SU-DHL-6 (cell line): ENCODE results near the gene SPINK8.

Experiments
- H2AFZ ChIP-seq: fragments of 200-600 bp; sonication (generic); 2 replicates; pipeline ENCODE4 v1.6.1; 2014; ENCODE audit warnings: low read depth, mild to moderate bottlenecking, moderate library complexity, mixed read lengths, antibody characterized with exemption, low read length; ENCODE audit not compliant: severe bottlenecking
- H3F3A ChIP-seq: fragments of 200-600 bp; shearing (Covaris generic); 2 replicates; pipeline ENCODE4 v1.6.0; 2016; ENCODE audit warnings: antibody characterized with exemption, mild to moderate bottlenecking; ENCODE audit not compliant: insufficient read depth
- H3K27ac ChIP-seq: fragments of 200-600 bp; sonication (generic); 2 replicates; pipeline ENCODE4 v1.5.1; 2016; ENCODE audit warnings: low read depth, mild to moderate bottlenecking, low read length, moderate library complexity, mixed read lengths
- H3K27me3 ChIP-seq: fragments of 200-600 bp; sonication (generic), shearing (Covaris generic); 2 replicates; pipeline ENCODE4 v1.6.0; 2014; ENCODE audit warnings: mild to moderate bottlenecking, low read length
- H3K36me3 ChIP-seq: fragments of 200-600 bp; sonication (generic); 2 replicates; pipeline ENCODE4 v1.6.1; 2014; ENCODE audit warnings: mild to moderate bottlenecking, low read length, mixed read lengths
- H3K4me2 ChIP-seq: fragments of 300-600, 200-600 bp; shearing (Covaris generic), sonication (generic); 2 replicates; pipeline ENCODE4 v1.6.0; 2014; ENCODE audit warnings: low read length, low read depth, mild to moderate bottlenecking; ENCODE audit not compliant: poor library complexity, severe bottlenecking
- H3K4me3 ChIP-seq: fragments of 200-600 bp; sonication (generic); 2 replicates; pipeline ENCODE4 v1.5.1; 2014; ENCODE audit warnings: antibody characterized with exemption, low read length, mild to moderate bottlenecking, mixed read lengths; ENCODE audit not compliant: insufficient read depth, poor library complexity, severe bottlenecking
- H3K79me2 ChIP-seq: fragments of 200-600 bp; sonication (generic); 2 replicates; pipeline ENCODE4 v1.6.1; 2014; ENCODE audit warnings: mild to moderate bottlenecking, low read length, moderate library complexity; ENCODE audit not compliant: insufficient read depth
- H3K9ac ChIP-seq: fragments of 200-600 bp; sonication (generic); 2 replicates; pipeline ENCODE4 v1.7.0; 2014; ENCODE audit warnings: mild to moderate bottlenecking, low read length
- H3K9me2 ChIP-seq: fragments of 200-600 bp; sonication (generic); replicated peaks from 2 replicates; pipeline ENCODE4 v1.6.1; 2014; ENCODE audit warnings: low read length; ENCODE audit not compliant: insufficient read depth
- H3K9me3 ChIP-seq: fragments of 200-600 bp; sonication (generic); 2 replicates; pipeline ENCODE4 v1.6.1; 2014; ENCODE audit warnings: low read length, mixed read lengths; ENCODE audit not compliant: insufficient read depth
- H4K20me1 ChIP-seq: fragments of 200-600 bp; sonication (generic); 2 replicates; pipeline ENCODE4 v1.6.1; 2014; ENCODE audit warnings: low read depth, mild to moderate bottlenecking, antibody characterized with exemption, low read length, moderate library complexity, mixed read lengths
- EZH2phosphoT487 ChIP-seq: fragments of 200-600 bp; sonication (generic), shearing (Covaris generic); conservative IDR thresholded peaks from 2 replicates; pipeline ENCODE4 v1.6.1; 2018; ENCODE audit warnings: mild to moderate bottlenecking, antibody characterized with exemption, low read length, moderate library complexity, mixed read lengths
- TF ChIP-seq, protein P1 (sequence below): fragments of 200-600 bp; sonication (generic); IDR thresholded peaks from one replicate; pipeline ENCODE4 v1.5.1; 2017; ENCODE audit warnings: antibody characterized with exemption, mild to moderate bottlenecking, low read length, moderate library complexity; ENCODE audit not compliant: insufficient read depth, poor library complexity, severe bottlenecking

Gene SPINK8

DNA sequence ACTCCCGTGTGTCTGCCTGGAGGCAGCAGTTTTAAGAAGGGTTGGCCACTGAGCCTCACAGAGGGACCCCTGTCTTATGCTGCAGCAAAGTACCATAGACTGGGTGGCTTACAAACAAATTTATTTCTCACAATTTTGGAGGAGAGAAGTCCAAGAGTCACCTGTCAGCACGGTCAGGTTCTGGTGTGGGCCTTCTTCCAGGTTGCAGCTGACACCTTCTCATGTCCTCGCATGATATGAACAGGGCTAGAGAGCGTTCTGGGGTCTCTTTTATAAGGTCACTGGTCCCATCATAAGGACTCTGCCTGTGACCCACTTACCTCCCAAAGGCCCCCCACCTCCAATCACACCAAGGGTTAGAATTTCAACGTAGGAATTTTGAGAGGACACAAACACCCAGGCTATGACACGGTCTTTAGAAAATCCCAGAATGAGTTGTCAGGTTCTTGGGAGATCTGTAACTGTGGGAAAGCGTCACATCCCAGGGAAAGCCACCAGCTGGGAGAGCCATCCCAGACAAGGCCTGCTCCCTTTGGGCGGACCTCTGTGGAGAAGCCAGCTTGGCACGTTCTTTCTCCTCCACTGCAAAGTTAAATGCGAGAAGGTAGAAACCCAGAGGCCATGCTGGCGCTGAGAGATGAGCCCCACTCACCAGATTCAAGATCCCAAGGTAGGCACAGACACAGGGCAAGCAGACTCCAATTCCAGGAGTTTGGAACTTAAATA lies 38.4 kb upstream of the SPINK8 start, which contains the start of gene FBXW12:
Gene FBXW12 (plus strand): TSS at position 569 of the 726 bp plus-strand sequence. CDS start 549 bp downstream, outside the sequence.
- H3K9me2 ChIP-seq = no peaks in the 10 kb centered on the region
- no peak within 1 kb of the TSS for H3K4me2 ChIP-seq
- H3K9me3 ChIP-seq = no peaks in the 10 kb centered on the region
- no peak within 1 kb of the TSS for H3K27ac ChIP-seq
- no peak within 1 kb of the TSS for H2AFZ ChIP-seq
- no peak within 1 kb of the TSS for H3K4me3 ChIP-seq
- H3K79me2 ChIP-seq = no peaks in the 10 kb centered on the region
- no peak for TF ChIP-seq EZH2phosphoT487
- TF ChIP-seq, protein P1, sequence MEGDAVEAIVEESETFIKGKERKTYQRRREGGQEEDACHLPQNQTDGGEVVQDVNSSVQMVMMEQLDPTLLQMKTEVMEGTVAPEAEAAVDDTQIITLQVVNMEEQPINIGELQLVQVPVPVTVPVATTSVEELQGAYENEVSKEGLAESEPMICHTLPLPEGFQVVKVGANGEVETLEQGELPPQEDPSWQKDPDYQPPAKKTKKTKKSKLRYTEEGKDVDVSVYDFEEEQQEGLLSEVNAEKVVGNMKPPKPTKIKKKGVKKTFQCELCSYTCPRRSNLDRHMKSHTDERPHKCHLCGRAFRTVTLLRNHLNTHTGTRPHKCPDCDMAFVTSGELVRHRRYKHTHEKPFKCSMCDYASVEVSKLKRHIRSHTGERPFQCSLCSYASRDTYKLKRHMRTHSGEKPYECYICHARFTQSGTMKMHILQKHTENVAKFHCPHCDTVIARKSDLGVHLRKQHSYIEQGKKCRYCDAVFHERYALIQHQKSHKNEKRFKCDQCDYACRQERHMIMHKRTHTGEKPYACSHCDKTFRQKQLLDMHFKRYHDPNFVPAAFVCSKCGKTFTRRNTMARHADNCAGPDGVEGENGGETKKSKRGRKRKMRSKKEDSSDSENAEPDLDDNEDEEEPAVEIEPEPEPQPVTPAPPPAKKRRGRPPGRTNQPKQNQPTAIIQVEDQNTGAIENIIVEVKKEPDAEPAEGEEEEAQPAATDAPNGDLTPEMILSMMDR = no peak
- no peaks in the 10 kb centered on the region for H3K27me3 ChIP-seq
- no peak within 1 kb of the TSS for H3K9ac ChIP-seq
- H3F3A ChIP-seq = no peaks in the 10 kb centered on the region
- no peaks in the 10 kb centered on the region for H4K20me1 ChIP-seq
- no peaks in the 10 kb centered on the region for H3K36me3 ChIP-seq

- no peaks in the 10 kb centered on the region for H3K9me3 ChIP-seq
- H3K4me3 ChIP-seq = no peak overlapping the region
- no peak overlapping the region for H3K9ac ChIP-seq
- no peak overlapping the region for H3K27ac ChIP-seq
- no peaks in the 10 kb centered on the region for H3K36me3 ChIP-seq
- TF ChIP-seq, protein P1 = no peak
- no peak for TF ChIP-seq EZH2phosphoT487
- no peaks in the 10 kb centered on the region for H4K20me1 ChIP-seq
- H2AFZ ChIP-seq = no peak overlapping the region
- H3F3A ChIP-seq = no peaks in the 10 kb centered on the region
- H3K27me3 ChIP-seq = no peaks in the 10 kb centered on the region
- H3K9me2 ChIP-seq = no peaks in the 10 kb centered on the region
- no peak overlapping the region for H3K4me2 ChIP-seq
- H3K79me2 ChIP-seq = no peaks in the 10 kb centered on the region
Measured at GRCh38 chr3:48370333-48370713, 36.9 kb upstream of the SPINK8 start.

GRCh38 chr3:48369693-48370332 lies 36.4 kb upstream of the SPINK8 start:
- Histone ChIP-seq H3K27me3 (no peaks in the 10 kb centered on the region), H3K36me3 (no peaks in the 10 kb centered on the region), H2AFZ (no peak overlapping the region), H3K79me2 (no peaks in the 10 kb centered on the region), H3K9me2 (no peaks in the 10 kb centered on the region), H3K27ac (no peak overlapping the region), H3K9ac (no peak overlapping the region), H4K20me1 (no peaks in the 10 kb centered on the region), H3F3A (no peaks in the 10 kb centered on the region), H3K4me2 (no peak overlapping the region), H3K9me3 (no peaks in the 10 kb centered on the region), H3K4me3 (no peak overlapping the region)
- no peak for TF ChIP-seq EZH2phosphoT487
- TF ChIP-seq, protein P1 = no peak
